Measurements from ENCODE around the gene POP4. TPM values are rescaled to one million over a fixed set of nuclear protein-coding genes. Genes with fewer than 3 reads are reported as not detected.

POP4 gene
- total and polyA plus RNA-seq, 9 of the 15 experiments (the other 6 are each of a cell fraction or from before 2014, with no cell fraction given): 42.1 to 128 (median 99.0) TPM

DNA sequence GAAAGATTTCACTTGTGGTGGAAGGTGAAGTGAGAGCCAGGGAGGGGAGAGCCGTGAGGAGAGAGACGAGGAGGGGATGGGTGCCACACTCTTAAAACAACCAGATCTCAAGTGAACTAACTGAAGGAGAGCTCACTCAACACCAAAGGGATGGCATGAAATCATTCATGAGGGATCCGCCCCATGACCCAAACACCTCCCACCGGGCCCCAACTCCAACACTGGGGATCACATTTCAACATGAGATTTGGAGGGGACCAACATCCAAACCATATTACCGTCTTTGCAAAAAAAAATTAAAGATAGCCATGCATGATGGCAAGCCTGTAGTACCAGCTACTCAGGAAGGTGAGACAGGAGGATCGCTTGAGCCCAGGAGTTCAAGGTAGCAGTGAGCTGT is 34.9 kb upstream of the POP4 start (continued):
- TF ChIP-seq MYNN (IDR thresholded peaks at IDR 0.05) (no peak), MYNN (CRISPR knock-in tag; IDR thresholded peaks at IDR 0.05) (no peak), TEAD1 (CRISPR knock-in tag; IDR thresholded peaks at IDR 0.05) (no peak), ZBTB34 (CRISPR knock-in tag; IDR thresholded peaks at IDR 0.05) (no peak), NEUROD1 (IDR thresholded peaks at IDR 0.05; ENCODE audit: borderline replicate concordance, low read depth, low read length, partially characterized antibody) (no peak), SP1 (CRISPR knock-in tag; IDR thresholded peaks at IDR 0.05) (no peak), SUPT5H (IDR thresholded peaks at IDR 0.05) (no peak)

DNA sequence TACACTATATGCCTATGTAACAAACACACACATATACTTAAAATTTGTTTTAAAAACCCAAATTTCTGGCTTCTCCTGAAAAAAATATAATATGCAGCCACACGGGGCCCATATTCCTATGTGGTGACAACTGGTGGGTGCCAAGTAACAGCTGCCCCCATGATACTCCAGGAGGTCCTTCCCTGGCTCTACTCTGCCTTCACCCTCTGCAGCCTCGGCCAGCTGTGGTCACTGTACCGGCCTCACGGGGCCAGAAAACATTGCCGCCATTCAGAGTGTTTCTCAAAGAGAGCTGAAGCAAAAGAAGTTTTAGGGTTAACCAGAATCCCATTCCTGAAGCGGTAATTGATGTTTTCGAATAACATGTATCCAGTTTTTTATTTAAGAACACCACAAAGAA is 32.6 kb upstream of the POP4 start:
- intact Hi-C loops (cut with micrococcal nuclease) (no loop called here), in situ Hi-C loops (cut with MboI) (no loop called here)
- BruUV-seq (replicated peaks): no TSS peak
- ATAC-seq (no peak), DNase-seq (ENCODE audit: extremely low read depth in 1 of 4, low spot score in 3 of 4) (no peak), FAIRE-seq (no peak)
- WGBS (ENCODE audit: insufficient coverage, low coverage, missing lambda C conversion rate): 0% methylated on average over 7 of the region's 7 CpGs
- no peak overlapping the region for H3K4me2 ChIP-seq (ENCODE audit: insufficient read depth, low read length)
- H3K4me3 ChIP-seq: no peak overlapping the region
- no peak overlapping the region for H3K9ac ChIP-seq (ENCODE audit: insufficient read depth in 1 of 2, low read depth in 2 of 2, low read length in 2 of 2)
- H3K9me1 ChIP-seq (ENCODE audit: control insufficient read depth, insufficient read depth, low read length): no peaks in the 10 kb centered on the region
- no peaks in the 10 kb centered on the region for H3K79me2 ChIP-seq (ENCODE audit: control insufficient read depth, insufficient read depth, low read length)
- H2AFZ ChIP-seq (ENCODE audit: low read depth, low read length): no peak overlapping the region
- H3K27ac ChIP-seq (ENCODE audit: extremely low read depth, low read depth, low read length): no peak overlapping the region
- peaks cover 20 to 36% of the 10 kb centered on the region in 2 experiments; a peak in 4 of 5 replicates for H3K27me3 ChIP-seq (ENCODE audit: control insufficient read depth in 2 of 2, insufficient read depth in 2 of 2, low read length in 2 of 2)
- no peaks in the 10 kb centered on the region for H4K20me1 ChIP-seq (replicated peaks; ENCODE audit: control insufficient read depth, insufficient read depth, low read length)
- H3K4me1 ChIP-seq (replicated peaks in 1 of 2; ENCODE audit: control insufficient read depth in 2 of 2, insufficient read depth in 2 of 2, low read length in 2 of 2): no peaks in the 10 kb centered on the region; a peak in 1 of 5 replicates
- CTCF ChIA-PET (ENCODE audit: low intra/inter-chr PET ratio): no interaction called here
- no peaks in the 10 kb centered on the region for H3K36me3 ChIP-seq (ENCODE audit: control insufficient read depth, insufficient read depth, low read length)
- H3K9me3 ChIP-seq (replicated peaks; ENCODE audit: control insufficient read depth, insufficient read depth, low read depth, low read length): no peaks in the 10 kb centered on the region
- POLR2A ChIA-PET: interaction anchor here (0.5 to 1.9 kb wide), 3 partner anchors 10 to 1335 kb away, joined by 3 to 5 read pairs (median 3); no protein-coding TSS in a partner anchor
- TF ChIP-seq, protein P1, sequence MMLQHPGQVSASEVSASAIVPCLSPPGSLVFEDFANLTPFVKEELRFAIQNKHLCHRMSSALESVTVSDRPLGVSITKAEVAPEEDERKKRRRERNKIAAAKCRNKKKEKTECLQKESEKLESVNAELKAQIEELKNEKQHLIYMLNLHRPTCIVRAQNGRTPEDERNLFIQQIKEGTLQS (IDR thresholded peaks at IDR 0.05): no peak
- TF ChIP-seq, protein P1 (CRISPR knock-in tag; conservative IDR thresholded peaks at IDR 0.05): no peak
- TF ChIP-seq, protein P2, sequence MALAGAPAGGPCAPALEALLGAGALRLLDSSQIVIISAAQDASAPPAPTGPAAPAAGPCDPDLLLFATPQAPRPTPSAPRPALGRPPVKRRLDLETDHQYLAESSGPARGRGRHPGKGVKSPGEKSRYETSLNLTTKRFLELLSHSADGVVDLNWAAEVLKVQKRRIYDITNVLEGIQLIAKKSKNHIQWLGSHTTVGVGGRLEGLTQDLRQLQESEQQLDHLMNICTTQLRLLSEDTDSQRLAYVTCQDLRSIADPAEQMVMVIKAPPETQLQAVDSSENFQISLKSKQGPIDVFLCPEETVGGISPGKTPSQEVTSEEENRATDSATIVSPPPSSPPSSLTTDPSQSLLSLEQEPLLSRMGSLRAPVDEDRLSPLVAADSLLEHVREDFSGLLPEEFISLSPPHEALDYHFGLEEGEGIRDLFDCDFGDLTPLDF (CRISPR knock-in tag; IDR thresholded peaks at IDR 0.05): no peak
- no peak for TF ChIP-seq HDGF (IDR thresholded peaks at IDR 0.05)
- no peak for TF ChIP-seq ZNF23 (CRISPR knock-in tag; IDR thresholded peaks at IDR 0.05)
- no peak for TF ChIP-seq RFX7 (CRISPR knock-in tag; IDR thresholded peaks at IDR 0.05)
- TF ChIP-seq ZNF830 (CRISPR knock-in tag; IDR thresholded peaks at IDR 0.05): no peak
- no peak for TF ChIP-seq CBX5 (IDR thresholded peaks at IDR 0.05; ENCODE audit: borderline replicate concordance, low read depth)
- TF ChIP-seq DACH1 (IDR thresholded peaks at IDR 0.05; ENCODE audit: partially characterized antibody): no peak
- no peak for TF ChIP-seq ZNF717 (CRISPR knock-in tag; IDR thresholded peaks at IDR 0.05)
- no peak for TF ChIP-seq ZNF398 (CRISPR knock-in tag; IDR thresholded peaks at IDR 0.05)
- no peak for TF ChIP-seq NELFE (IDR thresholded peaks at IDR 0.05; ENCODE audit: insufficient read depth, insufficient read length)

Data from K562 (cell line).